Urinary bladder (tissue), 4 donors: Measurements from ENCODE around the gene FBXL17. TPM values are rescaled to one million over a fixed set of nuclear protein-coding genes. Genes with fewer than 3 reads are reported as not detected.

Experiments used
- DNase-seq: peaks from one replicate; pipeline ENCODE4 v3.0.0-alpha.2; 2015; ENCODE audit errors: extremely low spot score
- H3K27ac ChIP-seq: one replicate; pipeline ENCODE4 v1.5.1; 2013; ENCODE audit warnings: low read depth, mild to moderate bottlenecking, moderate library complexity
- H3K36me3 ChIP-seq: one replicate; pipeline ENCODE4 v1.6.1; 2013; ENCODE audit warnings: mild to moderate bottlenecking, moderate library complexity; ENCODE audit not compliant: insufficient read depth
- H3K4me1 ChIP-seq: one replicate; pipeline ENCODE4 v1.6.1; 2013; ENCODE audit warnings: mild to moderate bottlenecking, moderate library complexity; ENCODE audit not compliant: insufficient read depth
- H3K4me3 ChIP-seq: one replicate; pipeline ENCODE4 v1.5.1; 2013; ENCODE audit warnings: low read depth, low read length
- WGBS: extraction: QIAGEN DNeasy Blood & Tissue Kit; methylation state at CpG from one replicate; pipeline ENCODE4 v1.1.7; 2013; 5-methylcytosine and 5-hydroxymethylcytosine counted together
- polyA plus RNA-seq: library from polyadenylated mRNA; stranded (reverse); fragments of 200-250 nt; gene quantifications from one replicate; pipeline ENCODE4 v1.2.3, GENCODE V29; 2013
- small RNA-seq: library from RNA; depleted of rRNA; stranded (forward); fragments of <200 nt; gene quantifications from one replicate; pipeline ENCODE3, GENCODE V24; 2014
- total RNA-seq: library from RNA; depleted of rRNA; stranded (reverse); fragments of >200 nt; gene quantifications from one replicate; pipeline ENCODE4 v1.2.3, GENCODE V29; 2014
- donor health status: healthy with polysubstance abuse.
- donor health status: healthy.

Gene FBXL17
- total and polyA plus RNA-seq, 2 donors: 13.7 to 31.1 TPM

GRCh38 chr5:107814183-107814827 lies 567.6 kb downstream of the FBXL17 start:
- Histone ChIP-seq H3K36me3 (no peaks in the 10 kb centered on the region), H3K27ac (no peak overlapping the region), H3K4me1 (no peaks in the 10 kb centered on the region), H3K4me3 (no peak overlapping the region)
- no peak for DNase-seq
- 90% methylated on average over 7 of the region's 7 CpGs for WGBS

DNA sequence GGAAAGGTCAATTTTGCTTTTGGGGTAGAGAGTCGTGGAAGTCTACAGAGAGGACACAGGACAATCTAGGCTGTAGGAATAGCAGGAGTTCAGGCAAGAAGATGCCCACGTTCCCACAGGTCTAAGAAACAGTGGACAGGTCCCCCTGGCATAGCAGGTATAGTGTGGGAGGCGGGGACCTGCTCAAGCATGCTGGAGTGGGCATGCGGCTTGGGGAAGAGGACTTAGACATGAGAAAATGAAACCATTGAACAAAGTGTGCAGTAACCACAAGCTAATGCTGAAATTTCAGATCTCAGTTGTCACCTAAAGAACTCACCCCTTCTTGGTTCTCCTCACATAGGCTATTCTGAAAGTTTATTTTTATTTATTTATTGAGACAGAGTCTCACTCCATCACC lies 568.3 kb downstream of the FBXL17 start:
- Histone ChIP-seq H3K36me3 (no peaks in the 10 kb centered on the region), H3K4me3 (no peak overlapping the region), H3K27ac (no peak overlapping the region), H3K4me1 (no peaks in the 10 kb centered on the region)
- WGBS: 94% methylated on average over 4 of the region's 4 CpGs
- no peak for DNase-seq

GRCh38 chr5:107812570-107813141 lies 569.2 kb downstream of the FBXL17 start:
- H3K36me3 ChIP-seq: no peaks in the 10 kb centered on the region
- H3K4me1 ChIP-seq: no peaks in the 10 kb centered on the region
- 78% methylated on average over 8 of the region's 8 CpGs for WGBS
- DNase-seq: no peak
- H3K4me3 ChIP-seq: no peak overlapping the region
- no peak overlapping the region for H3K27ac ChIP-seq

- no peak for DNase-seq
- WGBS: 77% methylated on average over 4 of the region's 4 CpGs
- no peak overlapping the region for H3K27ac ChIP-seq
Observed at GRCh38 chr5:107809201-107810034, 572.5 kb downstream of the FBXL17 start.

More at GRCh38 chr5:107809201-107810034, 572.5 kb downstream of the FBXL17 start:
- no peak overlapping the region for H3K4me3 ChIP-seq
- no peaks in the 10 kb centered on the region for H3K4me1 ChIP-seq
- H3K36me3 ChIP-seq: no peaks in the 10 kb centered on the region

Small RNAs within 50 kb of the gene (small RNA-seq; reads per million reads assigned to genes)
- not detected for gene RN7SKP122
